Measurements from ENCODE around the gene LPAR1.

Gene LPAR1

DNA sequence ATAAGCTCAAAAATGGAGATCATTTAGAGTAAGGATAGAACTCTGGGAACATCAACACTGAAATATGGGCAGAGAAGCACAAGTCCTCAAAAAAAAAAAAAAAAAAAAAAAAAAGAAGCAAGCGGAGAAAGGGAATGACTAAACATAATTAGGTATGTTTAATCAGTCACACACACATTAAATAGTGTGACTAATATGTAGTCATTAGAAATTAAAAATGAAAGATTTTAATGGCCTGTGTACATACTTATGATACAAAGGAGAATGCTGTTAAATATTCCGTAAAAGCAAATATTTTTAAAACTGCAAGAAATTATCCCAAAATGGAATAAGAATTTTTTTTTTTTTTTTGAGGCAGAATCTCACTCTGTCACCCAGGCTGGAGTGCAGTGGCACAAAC is 10.5 kb downstream of the LPAR1 start:
- no peak for ATAC-seq
- TF ChIP-seq PPARA (CRISPR knock-in tag; IDR thresholded peaks at IDR 0.05; ENCODE audit: borderline replicate concordance) = no peak
- TF ChIP-seq ZNF565 (CRISPR knock-in tag; conservative IDR thresholded peaks at IDR 0.05; ENCODE audit: low read depth) = no peak
- TF ChIP-seq TOX (CRISPR knock-in tag; IDR thresholded peaks at IDR 0.05; ENCODE audit: borderline replicate concordance) = no peak
- TF ChIP-seq, protein P1, sequence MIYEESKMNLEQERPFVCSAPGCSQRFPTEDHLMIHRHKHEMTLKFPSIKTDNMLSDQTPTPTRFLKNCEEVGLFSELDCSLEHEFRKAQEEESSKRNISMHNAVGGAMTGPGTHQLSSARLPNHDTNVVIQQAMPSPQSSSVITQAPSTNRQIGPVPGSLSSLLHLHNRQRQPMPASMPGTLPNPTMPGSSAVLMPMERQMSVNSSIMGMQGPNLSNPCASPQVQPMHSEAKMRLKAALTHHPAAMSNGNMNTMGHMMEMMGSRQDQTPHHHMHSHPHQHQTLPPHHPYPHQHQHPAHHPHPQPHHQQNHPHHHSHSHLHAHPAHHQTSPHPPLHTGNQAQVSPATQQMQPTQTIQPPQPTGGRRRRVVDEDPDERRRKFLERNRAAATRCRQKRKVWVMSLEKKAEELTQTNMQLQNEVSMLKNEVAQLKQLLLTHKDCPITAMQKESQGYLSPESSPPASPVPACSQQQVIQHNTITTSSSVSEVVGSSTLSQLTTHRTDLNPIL (CRISPR knock-in tag; IDR thresholded peaks at IDR 0.05; ENCODE audit: low read depth) = no peak
- TF ChIP-seq, protein P2, sequence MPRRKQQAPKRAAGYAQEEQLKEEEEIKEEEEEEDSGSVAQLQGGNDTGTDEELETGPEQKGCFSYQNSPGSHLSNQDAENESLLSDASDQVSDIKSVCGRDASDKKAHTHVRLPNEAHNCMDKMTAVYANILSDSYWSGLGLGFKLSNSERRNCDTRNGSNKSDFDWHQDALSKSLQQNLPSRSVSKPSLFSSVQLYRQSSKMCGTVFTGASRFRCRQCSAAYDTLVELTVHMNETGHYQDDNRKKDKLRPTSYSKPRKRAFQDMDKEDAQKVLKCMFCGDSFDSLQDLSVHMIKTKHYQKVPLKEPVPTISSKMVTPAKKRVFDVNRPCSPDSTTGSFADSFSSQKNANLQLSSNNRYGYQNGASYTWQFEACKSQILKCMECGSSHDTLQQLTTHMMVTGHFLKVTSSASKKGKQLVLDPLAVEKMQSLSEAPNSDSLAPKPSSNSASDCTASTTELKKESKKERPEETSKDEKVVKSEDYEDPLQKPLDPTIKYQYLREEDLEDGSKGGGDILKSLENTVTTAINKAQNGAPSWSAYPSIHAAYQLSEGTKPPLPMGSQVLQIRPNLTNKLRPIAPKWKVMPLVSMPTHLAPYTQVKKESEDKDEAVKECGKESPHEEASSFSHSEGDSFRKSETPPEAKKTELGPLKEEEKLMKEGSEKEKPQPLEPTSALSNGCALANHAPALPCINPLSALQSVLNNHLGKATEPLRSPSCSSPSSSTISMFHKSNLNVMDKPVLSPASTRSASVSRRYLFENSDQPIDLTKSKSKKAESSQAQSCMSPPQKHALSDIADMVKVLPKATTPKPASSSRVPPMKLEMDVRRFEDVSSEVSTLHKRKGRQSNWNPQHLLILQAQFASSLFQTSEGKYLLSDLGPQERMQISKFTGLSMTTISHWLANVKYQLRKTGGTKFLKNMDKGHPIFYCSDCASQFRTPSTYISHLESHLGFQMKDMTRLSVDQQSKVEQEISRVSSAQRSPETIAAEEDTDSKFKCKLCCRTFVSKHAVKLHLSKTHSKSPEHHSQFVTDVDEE (CRISPR knock-in tag; IDR thresholded peaks at IDR 0.05) = no peak
- TF ChIP-seq ARNTL (CRISPR knock-in tag; IDR thresholded peaks at IDR 0.05; ENCODE audit: borderline replicate concordance, low read depth) = no peak
- no peak for TF ChIP-seq SNAI2 (CRISPR knock-in tag; IDR thresholded peaks at IDR 0.05)
- no peak for TF ChIP-seq BACH2 (CRISPR knock-in tag; IDR thresholded peaks at IDR 0.05; ENCODE audit: borderline replicate concordance)
- TF ChIP-seq ZNF70 (CRISPR knock-in tag; IDR thresholded peaks at IDR 0.05) = no peak
- TF ChIP-seq ESRRG (CRISPR knock-in tag; IDR thresholded peaks at IDR 0.05) = no peak
- TF ChIP-seq GLIS3 (CRISPR knock-in tag; IDR thresholded peaks at IDR 0.05) = no peak
- TF ChIP-seq, protein P3, sequence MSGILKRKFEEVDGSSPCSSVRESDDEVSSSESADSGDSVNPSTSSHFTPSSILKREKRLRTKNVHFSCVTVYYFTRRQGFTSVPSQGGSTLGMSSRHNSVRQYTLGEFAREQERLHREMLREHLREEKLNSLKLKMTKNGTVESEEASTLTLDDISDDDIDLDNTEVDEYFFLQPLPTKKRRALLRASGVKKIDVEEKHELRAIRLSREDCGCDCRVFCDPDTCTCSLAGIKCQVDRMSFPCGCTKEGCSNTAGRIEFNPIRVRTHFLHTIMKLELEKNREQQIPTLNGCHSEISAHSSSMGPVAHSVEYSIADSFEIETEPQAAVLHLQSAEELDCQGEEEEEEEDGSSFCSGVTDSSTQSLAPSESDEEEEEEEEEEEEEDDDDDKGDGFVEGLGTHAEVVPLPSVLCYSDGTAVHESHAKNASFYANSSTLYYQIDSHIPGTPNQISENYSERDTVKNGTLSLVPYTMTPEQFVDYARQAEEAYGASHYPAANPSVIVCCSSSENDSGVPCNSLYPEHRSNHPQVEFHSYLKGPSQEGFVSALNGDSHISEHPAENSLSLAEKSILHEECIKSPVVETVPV (CRISPR knock-in tag; IDR thresholded peaks at IDR 0.05) = no peak
- no peak for TF ChIP-seq CSDC2 (CRISPR knock-in tag; IDR thresholded peaks at IDR 0.05)
- TF ChIP-seq TCF4 (CRISPR knock-in tag; IDR thresholded peaks at IDR 0.05; ENCODE audit: borderline replicate concordance) = no peak
- TF ChIP-seq RARB (CRISPR knock-in tag; IDR thresholded peaks at IDR 0.05) = no peak
- no peak for TF ChIP-seq ZC3H10 (CRISPR knock-in tag; IDR thresholded peaks at IDR 0.05)
- TF ChIP-seq, protein P4, sequence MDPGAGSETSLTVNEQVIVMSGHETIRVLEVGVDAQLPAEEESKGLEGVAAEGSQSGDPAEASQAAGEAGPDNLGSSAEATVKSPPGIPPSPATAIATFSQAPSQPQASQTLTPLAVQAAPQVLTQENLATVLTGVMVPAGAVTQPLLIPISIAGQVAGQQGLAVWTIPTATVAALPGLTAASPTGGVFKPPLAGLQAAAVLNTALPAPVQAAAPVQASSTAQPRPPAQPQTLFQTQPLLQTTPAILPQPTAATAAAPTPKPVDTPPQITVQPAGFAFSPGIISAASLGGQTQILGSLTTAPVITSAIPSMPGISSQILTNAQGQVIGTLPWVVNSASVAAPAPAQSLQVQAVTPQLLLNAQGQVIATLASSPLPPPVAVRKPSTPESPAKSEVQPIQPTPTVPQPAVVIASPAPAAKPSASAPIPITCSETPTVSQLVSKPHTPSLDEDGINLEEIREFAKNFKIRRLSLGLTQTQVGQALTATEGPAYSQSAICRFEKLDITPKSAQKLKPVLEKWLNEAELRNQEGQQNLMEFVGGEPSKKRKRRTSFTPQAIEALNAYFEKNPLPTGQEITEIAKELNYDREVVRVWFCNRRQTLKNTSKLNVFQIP (CRISPR knock-in tag; IDR thresholded peaks at IDR 0.05; ENCODE audit: borderline replicate concordance, low read depth) = no peak
- no peak for TF ChIP-seq ZFP30 (CRISPR knock-in tag; IDR thresholded peaks at IDR 0.05)
- TF ChIP-seq ZNF8 (CRISPR knock-in tag; IDR thresholded peaks at IDR 0.05) = no peak
- no peak for TF ChIP-seq ZFP3 (CRISPR knock-in tag; IDR thresholded peaks at IDR 0.05)

DNA sequence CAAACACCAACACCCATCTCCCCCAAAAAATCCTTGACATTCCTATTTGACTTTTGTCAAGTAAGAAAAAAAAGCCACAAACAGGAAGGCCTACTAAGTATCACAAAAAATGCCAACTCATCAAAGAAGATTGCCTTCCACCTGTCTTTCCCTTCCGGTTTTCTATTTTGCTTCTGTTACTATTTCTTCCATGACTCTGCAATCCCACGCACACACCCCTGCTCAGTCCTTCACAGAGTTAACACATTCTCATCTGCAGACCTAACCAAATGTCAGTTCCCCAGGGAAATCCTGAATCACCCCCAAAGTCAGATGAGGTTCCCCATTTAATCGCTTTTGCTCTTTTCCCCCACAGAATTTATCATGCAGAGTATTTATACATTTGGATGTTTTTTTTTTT is 15.1 kb downstream of the LPAR1 start:
- ATAC-seq = no peak
- TF ChIP-seq, protein P3 (CRISPR knock-in tag; IDR thresholded peaks at IDR 0.05) = no peak
- TF ChIP-seq PPARA (CRISPR knock-in tag; IDR thresholded peaks at IDR 0.05; ENCODE audit: borderline replicate concordance) = no peak
- no peak for TF ChIP-seq ZC3H10 (CRISPR knock-in tag; IDR thresholded peaks at IDR 0.05)
- TF ChIP-seq, protein P1 (CRISPR knock-in tag; IDR thresholded peaks at IDR 0.05; ENCODE audit: low read depth) = no peak
- TF ChIP-seq, protein P5, sequence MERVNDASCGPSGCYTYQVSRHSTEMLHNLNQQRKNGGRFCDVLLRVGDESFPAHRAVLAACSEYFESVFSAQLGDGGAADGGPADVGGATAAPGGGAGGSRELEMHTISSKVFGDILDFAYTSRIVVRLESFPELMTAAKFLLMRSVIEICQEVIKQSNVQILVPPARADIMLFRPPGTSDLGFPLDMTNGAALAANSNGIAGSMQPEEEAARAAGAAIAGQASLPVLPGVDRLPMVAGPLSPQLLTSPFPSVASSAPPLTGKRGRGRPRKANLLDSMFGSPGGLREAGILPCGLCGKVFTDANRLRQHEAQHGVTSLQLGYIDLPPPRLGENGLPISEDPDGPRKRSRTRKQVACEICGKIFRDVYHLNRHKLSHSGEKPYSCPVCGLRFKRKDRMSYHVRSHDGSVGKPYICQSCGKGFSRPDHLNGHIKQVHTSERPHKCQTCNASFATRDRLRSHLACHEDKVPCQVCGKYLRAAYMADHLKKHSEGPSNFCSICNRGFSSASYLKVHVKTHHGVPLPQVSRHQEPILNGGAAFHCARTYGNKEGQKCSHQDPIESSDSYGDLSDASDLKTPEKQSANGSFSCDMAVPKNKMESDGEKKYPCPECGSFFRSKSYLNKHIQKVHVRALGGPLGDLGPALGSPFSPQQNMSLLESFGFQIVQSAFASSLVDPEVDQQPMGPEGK (CRISPR knock-in tag; IDR thresholded peaks at IDR 0.05; ENCODE audit: borderline replicate concordance) = no peak
- no peak for TF ChIP-seq TOX (CRISPR knock-in tag; IDR thresholded peaks at IDR 0.05; ENCODE audit: borderline replicate concordance)
- no peak for TF ChIP-seq ZFP3 (CRISPR knock-in tag; IDR thresholded peaks at IDR 0.05)
- TF ChIP-seq, protein P4 (CRISPR knock-in tag; IDR thresholded peaks at IDR 0.05; ENCODE audit: borderline replicate concordance, low read depth) = no peak
- TF ChIP-seq CSDC2 (CRISPR knock-in tag; IDR thresholded peaks at IDR 0.05) = no peak
- no peak for TF ChIP-seq ZNF8 (CRISPR knock-in tag; IDR thresholded peaks at IDR 0.05)
- TF ChIP-seq TCF4 (CRISPR knock-in tag; IDR thresholded peaks at IDR 0.05; ENCODE audit: borderline replicate concordance) = no peak
- no peak for TF ChIP-seq ARNTL (CRISPR knock-in tag; IDR thresholded peaks at IDR 0.05; ENCODE audit: borderline replicate concordance, low read depth)
- no peak for TF ChIP-seq SNAI2 (CRISPR knock-in tag; IDR thresholded peaks at IDR 0.05)
- TF ChIP-seq ESRRG (CRISPR knock-in tag; IDR thresholded peaks at IDR 0.05) = no peak
- TF ChIP-seq, protein P2 (CRISPR knock-in tag; IDR thresholded peaks at IDR 0.05) = no peak
- TF ChIP-seq ZFP30 (CRISPR knock-in tag; IDR thresholded peaks at IDR 0.05) = no peak
